ENCODE data around the gene ZNF692. TPM values are rescaled to one million over a fixed set of nuclear protein-coding genes. Genes with fewer than 3 reads are reported as not detected.
"Not testable (repeated sequence)": the region's sequence is repeated elsewhere in the genome, so short reads cannot be mapped to it uniquely, and the experiment has no call there.

The ZNF692 gene
- polyA plus RNA-seq, 2 donors: 36.3 to 120 TPM

GRCh38 chr1:248894837-248895236, 36.0 kb upstream of the ZNF692 start:
- H3K9me3 ChIP-seq (ENCODE audit: control insufficient read depth in 2 of 2, insufficient read depth in 1 of 2, low read depth in 1 of 2, low read length in 1 of 2): no peaks in the 10 kb centered on the region
- H3K4me1 ChIP-seq (ENCODE audit: control insufficient read depth in 2 of 2, insufficient read depth in 2 of 2, low read length in 1 of 2): no peaks in the 10 kb centered on the region
- no peaks in the 10 kb centered on the region for H3K27me3 ChIP-seq (ENCODE audit: control insufficient read depth in 1 of 2, insufficient read depth in 2 of 2, low read length in 2 of 2)
- no peak overlapping the region for H3K27ac ChIP-seq (ENCODE audit: low read depth in 2 of 2, low read length in 1 of 2)
- H3K4me3 ChIP-seq (ENCODE audit: low read depth in 1 of 2, low read length in 2 of 2): no peak overlapping the region
- H3K36me3 ChIP-seq (ENCODE audit: control insufficient read depth in 2 of 2, insufficient read depth in 2 of 2, low read length in 1 of 2): no peaks in the 10 kb centered on the region

- no peaks in the 10 kb centered on the region for H3K4me1 ChIP-seq (ENCODE audit: control insufficient read depth in 2 of 2, insufficient read depth in 2 of 2, low read length in 1 of 2)
- 58 to 79% methylated on average over 1 of the region's 1 CpG for WGBS, 2 donors
- no peaks in the 10 kb centered on the region for H3K36me3 ChIP-seq (ENCODE audit: control insufficient read depth in 2 of 2, insufficient read depth in 2 of 2, low read length in 1 of 2)
- no peak overlapping the region for H3K4me3 ChIP-seq (ENCODE audit: low read depth in 1 of 2, low read length in 2 of 2)
- no peaks in the 10 kb centered on the region for H3K9me3 ChIP-seq (ENCODE audit: control insufficient read depth in 2 of 2, insufficient read depth in 1 of 2, low read depth in 1 of 2, low read length in 1 of 2)
- H3K27ac ChIP-seq (ENCODE audit: low read depth in 2 of 2, low read length in 1 of 2): no peak overlapping the region
- no peaks in the 10 kb centered on the region for H3K27me3 ChIP-seq (ENCODE audit: control insufficient read depth in 1 of 2, insufficient read depth in 2 of 2, low read length in 2 of 2)
Measured at GRCh38 chr1:248892590-248892989, 33.7 kb upstream of the ZNF692 start.

- H3K27ac ChIP-seq (ENCODE audit: low read depth in 2 of 2, low read length in 1 of 2): no peak overlapping the region
- H3K36me3 ChIP-seq (ENCODE audit: control insufficient read depth in 2 of 2, insufficient read depth in 2 of 2, low read length in 1 of 2): no peaks in the 10 kb centered on the region
- H3K4me3 ChIP-seq (ENCODE audit: low read depth in 1 of 2, low read length in 2 of 2): no peak overlapping the region
- H3K4me1 ChIP-seq (ENCODE audit: control insufficient read depth in 2 of 2, insufficient read depth in 2 of 2, low read length in 1 of 2): no peaks in the 10 kb centered on the region
- WGBS, 2 donors: 85% methylated on average over 2 of the region's 2 CpGs
- no peaks in the 10 kb centered on the region for H3K9me3 ChIP-seq (ENCODE audit: control insufficient read depth in 2 of 2, insufficient read depth in 1 of 2, low read depth in 1 of 2, low read length in 1 of 2)
- H3K27me3 ChIP-seq (ENCODE audit: control insufficient read depth in 1 of 2, insufficient read depth in 2 of 2, low read length in 2 of 2): no peaks in the 10 kb centered on the region
Measured at GRCh38 chr1:248891758-248892157, 32.9 kb upstream of the ZNF692 start.

DNA sequence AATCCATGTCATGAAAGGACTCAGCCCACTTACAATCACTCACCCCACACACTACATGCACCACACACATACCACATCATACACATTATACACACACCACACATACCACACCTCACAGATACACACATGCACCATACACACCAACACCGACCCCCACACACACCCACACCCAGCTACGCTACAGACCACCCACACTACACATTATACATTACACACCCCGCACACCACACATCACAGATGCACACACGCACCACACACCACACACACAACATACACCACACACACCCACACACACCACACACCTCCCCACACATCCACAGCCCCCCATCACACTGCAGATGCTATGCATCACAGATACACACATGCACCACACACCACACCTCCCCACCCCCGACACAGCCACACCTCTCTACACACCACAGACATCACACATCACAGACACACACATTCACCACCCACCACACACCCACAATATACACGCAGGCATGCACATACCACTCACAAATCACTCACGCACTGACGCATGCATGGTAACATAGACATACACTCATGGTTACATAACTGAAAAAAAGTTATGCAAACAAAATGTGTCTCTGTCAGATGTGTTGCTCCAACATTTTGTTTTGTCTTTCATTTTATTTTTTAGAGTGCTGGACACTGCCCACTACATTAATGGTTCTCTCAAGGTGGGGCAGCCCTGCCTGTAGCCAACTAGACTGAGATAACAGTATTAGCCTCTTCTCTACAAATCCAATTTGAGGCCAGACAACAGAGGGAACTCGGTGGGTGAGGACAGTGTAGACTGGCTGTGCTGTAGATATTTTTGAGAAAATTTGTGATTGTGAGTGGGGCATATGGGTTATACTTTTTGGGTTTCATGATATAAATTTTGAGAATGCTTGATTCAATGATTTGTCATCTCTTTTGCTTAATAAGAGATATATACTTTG, 31.9 kb upstream of the ZNF692 start:
- 85 to 86% methylated on average over 9 of the region's 9 CpGs for WGBS, 2 donors
- no peaks in the 10 kb centered on the region for H3K27me3 ChIP-seq (ENCODE audit: control insufficient read depth in 1 of 2, insufficient read depth in 2 of 2, low read length in 2 of 2)
- no peak overlapping the region for H3K27ac ChIP-seq (ENCODE audit: low read depth in 2 of 2, low read length in 1 of 2)
- H3K4me3 ChIP-seq (ENCODE audit: low read depth in 1 of 2, low read length in 2 of 2): no peak overlapping the region
- no peaks in the 10 kb centered on the region for H3K4me1 ChIP-seq (ENCODE audit: control insufficient read depth in 2 of 2, insufficient read depth in 2 of 2, low read length in 1 of 2)
- no peaks in the 10 kb centered on the region for H3K9me3 ChIP-seq (ENCODE audit: control insufficient read depth in 2 of 2, insufficient read depth in 1 of 2, low read depth in 1 of 2, low read length in 1 of 2)
- no peaks in the 10 kb centered on the region for H3K36me3 ChIP-seq (ENCODE audit: control insufficient read depth in 2 of 2, insufficient read depth in 2 of 2, low read length in 1 of 2)

DNA sequence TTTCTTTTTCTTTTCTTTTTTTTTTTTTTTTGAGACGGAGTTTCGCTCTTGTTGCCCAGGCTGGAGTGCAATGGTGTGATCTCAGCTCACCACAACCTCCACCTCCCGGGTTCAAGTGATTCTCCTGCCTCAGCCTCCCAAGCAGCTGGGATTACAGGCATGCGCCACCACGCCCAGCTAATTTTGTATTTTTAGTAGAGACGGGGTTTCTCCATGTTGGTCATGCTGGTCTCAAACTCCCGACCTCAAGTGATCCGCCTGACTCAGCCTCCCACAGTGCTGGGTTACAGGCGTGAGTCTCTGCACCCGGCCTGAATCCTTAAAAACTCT, 31.0 kb upstream of the ZNF692 start:
- H3K36me3 ChIP-seq (ENCODE audit: control insufficient read depth in 2 of 2, insufficient read depth in 2 of 2, low read length in 1 of 2): not testable (repeated sequence)
- WGBS, 2 donors: 87 to 90% methylated on average over 8 to 10 of the region's 10 CpGs

GRCh38 chr1:248886237-248886895, 27.5 kb upstream of the ZNF692 start:
- no peaks in the 10 kb centered on the region for H3K27me3 ChIP-seq (ENCODE audit: control insufficient read depth in 1 of 2, insufficient read depth in 2 of 2, low read length in 2 of 2)
- WGBS, 2 donors: 8 to 26% methylated on average over 1 of the region's 1 CpG
- H3K4me1 ChIP-seq (ENCODE audit: control insufficient read depth in 2 of 2, insufficient read depth in 2 of 2, low read length in 1 of 2): no peaks in the 10 kb centered on the region
- no peaks in the 10 kb centered on the region for H3K9me3 ChIP-seq (ENCODE audit: control insufficient read depth in 2 of 2, insufficient read depth in 1 of 2, low read depth in 1 of 2, low read length in 1 of 2)
- H3K36me3 ChIP-seq (ENCODE audit: control insufficient read depth in 2 of 2, insufficient read depth in 2 of 2, low read length in 1 of 2): no peaks in the 10 kb centered on the region
- no peak overlapping the region for H3K27ac ChIP-seq (ENCODE audit: low read depth in 2 of 2, low read length in 1 of 2)
- H3K4me3 ChIP-seq (ENCODE audit: low read depth in 1 of 2, low read length in 2 of 2): no peak overlapping the region

More for the DNA sequence above, 31.0 kb upstream of the ZNF692 start:
- H3K4me3 ChIP-seq (ENCODE audit: low read depth in 1 of 2, low read length in 2 of 2); H3K4me1 ChIP-seq (ENCODE audit: control insufficient read depth in 2 of 2, insufficient read depth in 2 of 2, low read length in 1 of 2); H3K9me3 ChIP-seq (ENCODE audit: control insufficient read depth in 2 of 2, insufficient read depth in 1 of 2, low read depth in 1 of 2, low read length in 1 of 2); H3K27me3 ChIP-seq (ENCODE audit: control insufficient read depth in 1 of 2, insufficient read depth in 2 of 2, low read length in 2 of 2); H3K27ac ChIP-seq (ENCODE audit: low read depth in 2 of 2, low read length in 1 of 2): not testable (repeated sequence)

- Histone ChIP-seq H3K27ac (ENCODE audit: low read depth in 2 of 2, low read length in 1 of 2) (no peak overlapping the region), H3K36me3 (ENCODE audit: control insufficient read depth in 2 of 2, insufficient read depth in 2 of 2, low read length in 1 of 2) (no peaks in the 10 kb centered on the region), H3K4me1 (ENCODE audit: control insufficient read depth in 2 of 2, insufficient read depth in 2 of 2, low read length in 1 of 2) (no peaks in the 10 kb centered on the region), H3K4me3 (ENCODE audit: low read depth in 1 of 2, low read length in 2 of 2) (no peak overlapping the region), H3K27me3 (ENCODE audit: control insufficient read depth in 1 of 2, insufficient read depth in 2 of 2, low read length in 2 of 2) (no peaks in the 10 kb centered on the region), H3K9me3 (ENCODE audit: control insufficient read depth in 2 of 2, insufficient read depth in 1 of 2, low read depth in 1 of 2, low read length in 1 of 2) (no peaks in the 10 kb centered on the region)
- WGBS, 2 donors: 82 to 93% methylated on average over 1 of the region's 1 CpG
Measured at GRCh38 chr1:248885646-248886045, 26.8 kb upstream of the ZNF692 start.

DNA sequence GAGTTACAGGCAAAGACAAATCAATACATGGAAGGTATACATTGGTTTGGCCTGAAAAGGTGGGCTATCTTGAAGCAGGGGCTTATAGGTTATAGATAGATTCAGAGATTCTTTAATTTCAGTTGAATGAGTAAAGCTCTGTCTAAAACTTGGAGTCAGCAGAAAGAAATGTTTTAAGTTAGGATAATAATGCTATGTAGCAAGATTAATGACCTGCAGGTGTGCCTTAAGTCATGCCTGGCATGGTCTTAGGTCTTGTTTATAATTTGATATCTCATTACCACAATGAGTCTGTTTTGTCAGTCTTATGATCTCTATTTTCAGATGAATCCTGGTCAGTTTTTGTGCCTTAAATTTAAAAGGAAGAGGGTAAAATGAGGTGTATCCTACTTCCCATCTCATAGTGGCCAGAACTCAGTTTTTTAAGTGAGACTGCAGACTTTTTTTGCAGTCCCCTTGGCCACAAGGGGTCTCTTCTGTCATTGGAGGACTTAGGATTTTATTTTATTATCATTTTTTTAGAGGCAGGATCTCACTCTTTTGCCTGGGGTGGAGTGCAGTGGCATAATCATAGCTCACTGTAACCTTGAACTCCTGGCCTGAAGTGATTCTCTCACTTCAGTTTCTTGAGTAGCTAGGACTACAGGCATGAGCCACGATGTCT, 25.9 kb upstream of the ZNF692 start:
- H3K4me1 ChIP-seq (ENCODE audit: control insufficient read depth in 2 of 2, insufficient read depth in 2 of 2, low read length in 1 of 2): no peaks in the 10 kb centered on the region
- no peaks in the 10 kb centered on the region for H3K36me3 ChIP-seq (ENCODE audit: control insufficient read depth in 2 of 2, insufficient read depth in 2 of 2, low read length in 1 of 2)
- no peaks in the 10 kb centered on the region for H3K27me3 ChIP-seq (ENCODE audit: control insufficient read depth in 1 of 2, insufficient read depth in 2 of 2, low read length in 2 of 2)
- H3K27ac ChIP-seq (ENCODE audit: low read depth in 2 of 2, low read length in 1 of 2): no peak overlapping the region
- no peaks in the 10 kb centered on the region for H3K9me3 ChIP-seq (ENCODE audit: control insufficient read depth in 2 of 2, insufficient read depth in 1 of 2, low read depth in 1 of 2, low read length in 1 of 2)
- 55 to 61% methylated on average over 1 of the region's 1 CpG for whole genome bisulfite sequencing, 2 donors
- no peak overlapping the region for H3K4me3 ChIP-seq (ENCODE audit: low read depth in 1 of 2, low read length in 2 of 2)

DNA sequence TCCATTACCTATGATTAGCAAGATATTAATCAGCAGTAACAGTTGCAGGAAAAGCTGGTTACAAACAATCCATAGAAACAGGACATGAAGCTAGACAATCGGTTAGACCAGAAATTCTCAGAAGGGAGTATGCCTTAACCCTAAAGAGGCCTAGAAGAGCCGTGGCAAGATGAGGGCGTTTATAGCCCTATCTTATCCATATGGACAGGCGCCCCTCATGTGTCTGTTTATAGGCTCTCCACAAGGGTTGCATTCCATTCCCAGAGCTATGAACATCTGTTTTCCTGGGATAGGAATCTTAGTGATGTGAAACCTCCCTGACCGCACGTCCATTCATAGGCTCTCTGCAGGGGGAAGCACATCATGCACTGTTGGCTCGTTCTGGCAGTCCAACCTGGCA, 23.5 kb upstream of the ZNF692 start:
- not testable (repeated sequence) for H3K27ac ChIP-seq (ENCODE audit: low read depth in 2 of 2, low read length in 1 of 2); H3K4me1 ChIP-seq (ENCODE audit: control insufficient read depth in 2 of 2, insufficient read depth in 2 of 2, low read length in 1 of 2); H3K9me3 ChIP-seq (ENCODE audit: control insufficient read depth in 2 of 2, insufficient read depth in 1 of 2, low read depth in 1 of 2, low read length in 1 of 2); H3K4me3 ChIP-seq (ENCODE audit: low read depth in 1 of 2, low read length in 2 of 2); H3K36me3 ChIP-seq (ENCODE audit: control insufficient read depth in 2 of 2, insufficient read depth in 2 of 2, low read length in 1 of 2); H3K27me3 ChIP-seq (ENCODE audit: control insufficient read depth in 1 of 2, insufficient read depth in 2 of 2, low read length in 2 of 2)
- 72 to 74% methylated on average over 7 of the region's 7 CpGs for WGBS, 2 donors
